ENCODE data around the gene ROBO1.
"Not testable (repeated sequence)": the region's sequence is repeated elsewhere in the genome, so short reads cannot be mapped to it uniquely, and the experiment has no call there.

ROBO1 gene

GRCh38 chr3:79551997-79552396, 215.8 kb downstream of the ROBO1 start:
- no peak for DNase-seq (ENCODE audit: low read depth, low spot score)

GRCh38 chr3:79551321-79551892, 216.4 kb downstream of the ROBO1 start:
- no peak for DNase-seq (ENCODE audit: low read depth, low spot score)

DNA sequence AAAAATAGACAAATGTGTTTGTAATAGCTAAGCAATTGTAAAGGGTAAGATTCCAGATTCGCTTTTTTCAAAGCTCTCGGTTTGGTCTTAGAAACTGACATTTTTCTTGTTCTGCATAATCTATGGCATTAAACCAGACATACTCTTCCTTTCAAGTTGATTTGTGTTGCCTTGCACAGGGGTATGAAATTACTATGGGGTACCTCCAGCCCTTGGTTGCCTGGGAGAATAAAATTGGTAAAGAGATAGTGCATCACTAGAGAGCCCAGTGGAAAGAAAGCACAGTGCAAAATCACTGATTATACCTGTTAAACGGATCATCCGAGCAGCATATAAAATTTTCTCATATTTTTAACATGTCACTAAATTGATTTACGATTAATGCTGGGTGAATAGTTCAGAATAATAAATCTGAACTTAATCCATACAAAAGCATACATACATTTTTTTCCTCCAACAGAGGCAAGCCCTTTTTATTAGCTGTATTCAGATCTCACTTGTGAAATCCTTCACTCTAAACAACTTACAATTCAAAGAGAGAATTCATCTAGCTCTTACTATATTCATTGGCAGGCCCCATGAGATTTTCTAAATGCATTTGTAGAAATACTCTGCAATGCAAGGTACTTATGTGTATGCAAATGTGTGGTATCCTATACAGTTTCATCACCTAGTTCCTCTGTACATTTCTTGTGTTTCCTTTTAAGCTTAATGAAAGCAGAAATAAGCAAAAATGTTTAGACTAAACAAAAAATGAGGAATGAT, 224.4 kb downstream of the ROBO1 start:
- DNase-seq (ENCODE audit: low read depth, low spot score): no peak

DNA sequence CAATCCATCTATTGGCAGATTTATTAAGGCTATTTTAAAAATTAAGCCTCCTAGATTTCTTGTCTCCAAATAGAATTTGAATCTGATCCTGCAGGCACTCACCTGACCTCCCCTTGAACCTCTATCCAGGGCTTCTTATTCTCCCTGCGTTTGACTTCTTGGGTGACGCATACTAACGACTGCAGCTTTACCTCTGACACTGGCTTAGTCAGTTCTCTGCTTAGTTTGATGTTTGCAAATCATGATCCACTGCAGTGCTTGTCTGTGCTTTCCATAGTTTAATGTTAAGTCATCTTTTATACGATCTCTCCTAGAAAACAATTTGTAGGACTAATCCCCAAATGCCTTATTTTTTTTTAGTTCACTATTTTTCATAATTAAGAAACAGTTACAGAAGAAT, 233.1 kb downstream of the ROBO1 start:
- DNase-seq (ENCODE audit: low read depth, low spot score): peak; percentile 6

DNA sequence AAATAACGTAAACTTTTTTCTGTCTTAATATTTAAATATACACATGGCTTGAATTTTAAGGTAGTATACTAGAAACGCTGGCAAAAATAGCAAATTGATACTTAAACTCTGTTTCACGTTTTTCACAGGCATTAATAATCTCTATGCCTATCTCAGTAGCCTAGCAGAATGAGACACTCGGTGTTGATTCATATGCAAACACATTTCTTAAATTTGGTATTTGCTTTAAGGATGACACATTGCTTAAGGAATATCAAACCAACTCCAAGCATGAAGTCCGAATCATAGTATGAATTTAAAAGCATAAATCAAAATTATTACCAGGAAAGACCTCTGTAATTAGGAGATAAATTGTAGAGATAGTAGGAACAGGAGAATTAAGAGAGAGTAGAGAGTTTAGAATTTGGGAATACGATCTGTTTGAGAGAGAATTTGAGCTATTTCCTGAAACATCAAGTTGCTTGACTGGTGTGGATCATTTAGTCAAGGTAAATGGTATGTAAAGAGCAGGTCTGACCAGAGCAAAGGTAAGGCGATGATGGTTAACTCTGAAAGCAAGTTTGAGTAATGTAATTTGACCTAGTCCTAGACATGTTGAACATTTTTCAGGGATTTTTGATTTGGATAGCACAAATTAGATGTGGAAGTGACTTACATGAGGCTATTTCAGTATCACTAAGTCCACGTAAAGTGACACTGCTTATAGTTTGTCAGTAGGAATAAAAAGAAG, 236.1 kb downstream of the ROBO1 start:
- no peak for DNase-seq (ENCODE audit: low read depth, low spot score)

DNA sequence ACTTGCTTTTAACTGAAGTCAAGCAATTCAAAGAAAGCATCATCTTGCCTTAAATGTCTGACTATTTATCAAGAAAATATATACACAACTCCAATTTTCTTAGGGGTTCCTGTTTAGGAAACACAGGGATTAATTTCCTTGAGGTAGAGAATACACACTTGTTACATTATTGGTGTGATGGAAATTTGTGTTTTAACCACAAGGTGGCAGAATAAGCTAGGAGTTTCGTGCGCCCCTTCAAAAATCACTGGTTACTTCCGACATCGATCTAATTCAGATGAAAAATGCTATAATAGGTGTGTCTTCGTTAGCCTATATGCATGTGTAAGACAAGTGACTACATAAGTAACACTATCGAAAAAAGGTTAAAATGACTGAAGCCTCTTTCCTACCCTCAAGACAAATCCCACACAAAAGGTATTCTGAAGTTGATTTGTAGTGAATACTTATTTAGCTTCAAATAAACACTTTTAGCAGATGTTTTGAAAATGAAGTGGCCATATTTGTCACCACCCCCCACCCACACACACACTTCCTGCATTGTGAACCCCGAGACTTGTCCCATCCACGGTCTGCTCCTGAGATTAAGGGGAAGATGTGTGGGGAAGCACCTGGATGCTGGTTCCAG, 246.5 kb downstream of the ROBO1 start:
- DNase-seq (ENCODE audit: low read depth, low spot score): peak; percentile 71

DNA sequence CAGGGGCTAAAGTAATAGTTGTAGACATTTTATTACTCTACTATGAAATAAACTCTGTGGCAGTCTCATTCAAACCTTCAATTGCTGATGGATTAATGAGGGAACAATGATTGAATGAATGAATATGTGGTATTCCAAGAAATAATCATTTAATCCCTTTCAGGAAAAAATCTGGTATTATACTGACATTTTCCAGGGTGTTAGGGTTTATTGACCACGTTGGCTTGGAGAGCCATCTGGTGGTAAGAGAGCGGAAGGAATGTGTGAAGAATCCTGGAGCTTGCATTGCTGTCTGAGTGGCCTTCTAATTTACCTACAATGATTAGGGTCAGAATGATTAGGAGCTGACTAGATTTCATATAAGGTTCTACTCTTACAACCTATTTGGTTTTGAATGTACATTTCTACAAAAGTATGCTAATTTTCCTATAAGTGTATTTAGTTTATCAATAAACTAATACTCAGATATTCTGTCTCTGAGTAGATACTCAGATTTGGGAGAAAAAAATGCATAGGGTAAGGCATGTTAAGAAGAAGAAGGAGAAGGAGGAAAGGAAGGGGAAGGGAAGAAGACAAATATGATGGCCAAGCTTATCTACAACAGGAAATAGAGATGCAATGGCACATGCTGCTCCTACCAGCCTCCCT, 249.9 kb downstream of the ROBO1 start:
- peak; percentile 72 for DNase-seq (ENCODE audit: low read depth, low spot score)

DNA sequence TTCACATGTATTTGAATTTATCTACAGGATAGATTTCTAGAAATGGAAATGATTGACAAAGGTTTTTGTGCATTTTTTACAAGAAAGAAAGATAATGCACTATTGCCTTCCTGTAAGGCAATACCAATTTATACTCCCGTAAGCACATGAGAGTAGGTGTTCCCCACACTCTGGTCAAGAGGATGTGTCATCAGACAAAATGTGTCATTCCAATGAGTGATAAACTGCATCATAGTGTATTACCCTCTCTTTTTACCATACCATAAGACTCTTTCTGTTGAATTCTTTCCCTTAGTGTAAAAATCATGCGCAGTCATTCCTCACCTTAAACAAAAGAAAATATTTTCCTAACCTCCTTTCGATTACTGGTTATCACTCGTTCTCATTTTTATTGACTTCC, 251.0 kb downstream of the ROBO1 start:
- no peak for DNase-seq (ENCODE audit: low read depth, low spot score)

GRCh38 chr3:79515072-79515471, 252.7 kb downstream of the ROBO1 start:
- DNase-seq (ENCODE audit: low read depth, low spot score): peak; percentile 65

- DNase-seq (ENCODE audit: low read depth, low spot score): no peak
These were observed 253.7 kb downstream of the ROBO1 start for GRCh38 chr3:79514069-79514468.

DNA sequence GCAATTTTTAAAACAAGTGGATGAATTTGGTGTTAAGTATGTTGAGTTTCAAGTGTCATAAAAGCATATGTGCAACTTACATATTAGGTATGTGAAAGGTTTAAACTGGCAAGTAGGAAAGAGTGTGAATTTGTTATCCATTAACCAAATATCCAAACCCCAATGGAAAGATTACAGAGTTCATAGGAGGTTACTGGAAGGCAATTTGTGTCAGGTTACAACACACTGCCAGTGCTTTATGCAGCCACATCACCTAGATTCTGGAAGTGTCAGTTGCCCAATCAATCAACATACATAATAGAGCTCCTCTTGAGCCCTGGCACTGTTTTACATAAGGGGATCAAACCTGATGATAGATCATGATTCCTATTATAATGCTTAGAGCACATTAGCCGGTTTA, 261.0 kb downstream of the ROBO1 start:
- DNase-seq (ENCODE audit: low read depth, low spot score): no peak

- DNase-seq (ENCODE audit: low read depth, low spot score): not testable (repeated sequence)
These were observed 265.5 kb downstream of the ROBO1 start for GRCh38 chr3:79502216-79502681.

DNA sequence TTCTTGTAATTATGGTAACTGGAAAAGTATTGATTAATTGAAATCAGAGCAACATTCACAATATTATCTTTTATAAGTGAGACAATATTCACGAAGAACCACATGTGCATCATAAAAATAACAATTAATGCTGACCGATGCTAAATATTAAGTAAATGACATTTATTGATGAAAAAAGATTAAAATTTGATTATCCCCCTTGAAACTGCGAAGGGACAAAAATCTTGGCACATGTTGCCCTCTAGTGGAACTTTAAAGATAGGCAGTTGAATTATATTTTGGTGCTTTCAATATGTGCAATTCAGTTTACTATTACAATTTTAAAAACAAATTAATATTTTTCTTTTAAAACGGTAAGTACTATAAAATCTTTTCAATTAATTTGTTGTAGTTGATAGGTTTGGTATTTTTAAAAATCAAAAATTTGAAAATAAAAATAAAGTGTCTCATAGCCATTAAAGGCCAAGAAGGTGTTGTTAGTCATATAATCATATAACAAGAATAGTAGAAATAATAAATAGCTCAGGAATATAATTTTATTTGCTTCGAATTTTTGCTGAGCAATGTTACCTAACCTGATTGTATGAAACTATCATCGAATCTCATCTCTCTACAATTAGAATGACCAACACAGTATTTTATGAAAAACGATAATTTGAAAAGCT, 270.2 kb downstream of the ROBO1 start:
- peak; percentile 39 for DNase-seq (ENCODE audit: low read depth, low spot score)

DNA sequence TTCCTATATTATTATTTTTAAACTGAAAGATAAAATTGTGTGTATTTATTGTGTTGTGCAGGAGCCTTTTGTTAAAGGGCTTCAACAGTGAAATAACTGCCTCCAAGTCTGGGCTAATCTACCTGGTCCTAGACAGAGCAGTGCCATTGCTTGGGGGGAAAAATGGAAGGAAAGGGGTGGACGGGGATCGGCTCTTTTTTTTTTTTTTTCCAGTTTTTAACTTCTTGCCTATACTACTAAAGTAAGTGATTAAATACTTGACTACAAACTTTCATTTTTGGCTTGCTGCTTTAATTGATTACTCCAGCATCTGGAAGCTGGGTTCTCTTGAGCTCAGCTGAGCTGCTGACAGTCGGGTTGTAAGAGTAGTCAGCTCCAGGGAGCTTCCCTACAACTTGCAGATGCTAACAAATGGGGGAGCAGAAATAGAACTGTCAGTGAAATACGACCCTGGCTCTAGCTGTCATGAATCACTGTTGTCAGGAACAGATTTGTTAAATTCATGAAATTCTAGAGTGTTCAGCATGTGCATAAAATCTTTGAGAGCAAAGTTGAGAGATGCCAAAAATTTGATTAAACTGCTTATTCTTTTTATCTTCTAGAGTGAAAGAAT, 276.7 kb downstream of the ROBO1 start:
- DNase-seq (ENCODE audit: low read depth, low spot score): peak; percentile 21

GRCh38 chr3:79490165-79491028, 277.4 kb downstream of the ROBO1 start:
- peak; percentile 97 for DNase-seq (ENCODE audit: low read depth, low spot score)

DNA sequence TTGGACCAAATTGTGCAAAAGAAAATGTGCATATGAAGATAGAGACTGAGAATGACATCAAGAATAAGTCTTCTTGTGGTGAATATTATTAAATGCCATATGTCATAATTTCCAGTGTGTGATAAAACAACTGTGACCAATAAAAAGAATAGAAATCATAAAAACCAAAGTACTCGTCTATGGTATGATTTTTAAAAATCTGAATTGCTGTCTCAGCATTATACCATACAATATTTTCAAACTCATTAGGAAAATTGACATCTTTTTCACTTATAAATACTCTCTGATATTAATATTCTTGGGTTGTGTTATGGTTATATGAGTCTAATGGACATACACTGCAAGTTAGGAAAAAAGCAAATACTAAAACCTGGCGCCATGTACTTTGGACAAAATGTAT, 279.4 kb downstream of the ROBO1 start:
- DNase-seq (ENCODE audit: low read depth, low spot score): no peak

GRCh38 chr3:79480746-79481145, 287.1 kb downstream of the ROBO1 start:
- no peak for DNase-seq (ENCODE audit: low read depth, low spot score)

- DNase-seq (ENCODE audit: low read depth, low spot score): no peak
These were observed 289.2 kb downstream of the ROBO1 start for GRCh38 chr3:79478620-79479019.

DNA sequence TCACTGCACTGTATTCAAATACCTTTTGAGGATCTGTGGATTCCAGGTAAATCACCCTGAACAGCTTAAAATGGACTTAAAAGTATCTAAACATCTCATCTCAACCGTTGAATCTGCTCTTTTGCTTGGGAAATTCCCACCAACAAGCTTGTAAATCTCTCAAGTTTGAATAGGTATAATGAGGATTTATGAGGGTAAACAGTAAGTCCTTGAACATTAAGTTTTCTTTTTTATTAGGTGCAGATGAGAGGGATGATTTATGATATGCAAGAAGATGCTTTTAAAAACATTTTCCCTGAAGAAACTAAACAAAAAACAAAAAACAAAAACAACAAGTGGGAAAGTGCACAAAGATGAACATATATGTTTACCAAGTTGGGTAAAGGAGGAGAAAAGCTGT, 290.6 kb downstream of the ROBO1 start:
- DNase-seq (ENCODE audit: low read depth, low spot score): no peak

DNA sequence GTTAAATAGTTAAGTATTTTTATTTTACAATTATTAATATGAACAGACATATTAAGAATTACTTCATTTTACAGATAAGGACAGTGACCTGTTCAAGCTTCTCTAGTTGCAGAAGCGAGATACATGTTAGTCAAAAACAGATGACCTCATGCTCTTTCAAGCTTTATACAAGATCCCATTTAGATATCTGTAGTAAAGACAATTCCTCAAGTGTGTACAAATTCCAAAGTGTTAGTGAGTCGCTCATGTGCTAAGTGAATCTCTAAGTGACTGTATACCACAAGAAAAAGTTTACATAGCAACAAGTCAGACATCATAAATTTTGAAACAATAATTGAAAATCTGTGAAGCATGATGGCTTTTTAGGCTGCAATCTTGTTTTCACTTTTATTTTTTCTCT, 293.8 kb downstream of the ROBO1 start:
- DNase-seq (ENCODE audit: low read depth, low spot score): no peak
